ENCODE data around the gene MAZ. TPM values are rescaled to one million over a fixed set of nuclear protein-coding genes. Genes with fewer than 3 reads are reported as not detected.

MAZ gene
- total RNA-seq, 1 experiment from 2014 or later: 426 TPM

- CTCF ChIA-PET: interaction anchor here (1.2 kb wide), 1 partner anchor 243 kb away, joined by 11 read pairs; no protein-coding TSS in a partner anchor
- Histone ChIP-seq H3K9me3 (ENCODE audit: control insufficient read depth, insufficient read depth, low read depth, low read length) (no peaks in the 10 kb centered on the region), H3K4me1 (ENCODE audit: control insufficient read depth, insufficient read depth, low read length) (peaks cover 12% of the 10 kb centered on the region), H3K27me3 (ENCODE audit: control insufficient read depth, insufficient read depth, low read length) (no peaks in the 10 kb centered on the region), H3K36me3 (ENCODE audit: control insufficient read depth, insufficient read depth, low read length) (no peaks in the 10 kb centered on the region; the same call in 1 of the 2 replicates), H3K27ac (ENCODE audit: low read length) (peak overlapping the region; percentile 97), H3K4me3 (ENCODE audit: low read depth in 2 of 2, low read length in 2 of 2) (peak overlapping the region; percentile 88 to 93)
- intact Hi-C loops (cut with micrococcal nuclease; ENCODE audit: unreplicated experiment): no loop called here
- no TSS peak for BruUV-seq (replicated peaks)
- ATAC-seq (peak; percentile 17; the same call in 1 of the 2 replicates), DNase-seq (ENCODE audit: low read depth, low spot score) (no peak)
- TF ChIP-seq POLR2AphosphoS5 (IDR thresholded peaks at IDR 0.05; ENCODE audit: low read depth, low read length) (no peak), TCF7L2 (IDR thresholded peaks at IDR 0.05; ENCODE audit: low read depth, low read length) (no peak), SIN3A (IDR thresholded peaks at IDR 0.05; ENCODE audit: borderline replicate concordance, insufficient read depth, low read depth, low read length) (no peak), REST (IDR thresholded peaks at IDR 0.05; ENCODE audit: insufficient read depth in 1 of 2, low read depth in 2 of 2, low read length in 1 of 2) (no peak), CTCF (IDR thresholded peaks at IDR 0.05) (no peak)
- in situ Hi-C loops (cut with HindIII; ENCODE audit: low pct_unique_long_range_greater_than_20kb, low sequenced_read_pairs): no loop called here
- POLR2A ChIA-PET: interaction anchor here (0.5 to 0.6 kb wide), 3 partner anchors 16 to 61 kb away, joined by 3 to 6 read pairs (median 4); no protein-coding TSS in a partner anchor
Measured at GRCh38 chr16:29789775-29790182, 16.6 kb upstream of the MAZ start.

- peak within 1 kb of the TSS; percentile 97 for H3K27ac ChIP-seq (ENCODE audit: low read length)
- BruUV-seq (replicated peaks): no TSS peak
- H3K27me3 ChIP-seq (ENCODE audit: control insufficient read depth, insufficient read depth, low read length): no peaks in the 10 kb centered on the region
- TF ChIP-seq TCF7L2 (IDR thresholded peaks at IDR 0.05; ENCODE audit: low read depth, low read length) (0 out of 2 replicates have a peak, but pooled peaks have one; percentile 44), POLR2AphosphoS5 (IDR thresholded peaks at IDR 0.05; ENCODE audit: low read depth, low read length) (peak; percentile 88), SIN3A (IDR thresholded peaks at IDR 0.05; ENCODE audit: borderline replicate concordance, insufficient read depth, low read depth, low read length) (peak; percentile 86; the same call in 1 of the 2 replicates), CTCF (IDR thresholded peaks at IDR 0.05) (peak; percentile 84), REST (IDR thresholded peaks at IDR 0.05; ENCODE audit: insufficient read depth in 1 of 2, low read depth in 2 of 2, low read length in 1 of 2) (0 out of 4 replicates have a peak, but pooled peaks of 1 of the 2 experiments have one; percentile 59)
- H3K9me3 ChIP-seq (ENCODE audit: control insufficient read depth, insufficient read depth, low read depth, low read length): no peaks in the 10 kb centered on the region
- ChIA-PET POLR2A (interaction anchor here (0.5 to 0.6 kb wide), 3 partner anchors 15 to 62 kb away, joined by 3 to 6 read pairs (median 4); no protein-coding TSS in a partner anchor), CTCF (interaction anchor here (0.7 kb wide), 1 partner anchor 90 kb away, joined by 3 read pairs; no protein-coding TSS in a partner anchor)
- no peaks in the 10 kb centered on the region; the same call in 1 of the 2 replicates for H3K36me3 ChIP-seq (ENCODE audit: control insufficient read depth, insufficient read depth, low read length)
- ATAC-seq (peak; percentile 97), DNase-seq (ENCODE audit: low read depth, low spot score) (peak; percentile 88)
- intact Hi-C loops (cut with micrococcal nuclease; ENCODE audit: unreplicated experiment): no loop called here
- H3K4me1 ChIP-seq (ENCODE audit: control insufficient read depth, insufficient read depth, low read length): peaks cover 12% of the 10 kb centered on the region
- in situ Hi-C loops (cut with HindIII; ENCODE audit: low pct_unique_long_range_greater_than_20kb, low sequenced_read_pairs): no loop called here
- H3K4me3 ChIP-seq (ENCODE audit: low read depth in 2 of 2, low read length in 2 of 2): peak within 1 kb of the TSS; percentile 88 to 93
Measured at GRCh38 chr16:29790183-29790948, 16.0 kb upstream of the MAZ start, which contains the start of gene KIF22. TSS of gene KIF22 (plus strand) at chr16:29790751. CDS start at chr16:29790760, 9 bp downstream.
